Activated naive CD8-positive, alpha-beta T cell treated with anti-CD3 and anti-CD28 coated beads for 36 hours (primary cell): ENCODE results near the gene FTO. TPM values are rescaled to one million over a fixed set of nuclear protein-coding genes. Genes with fewer than 3 reads are reported as not detected.
"Not testable (repeated sequence)": the region's sequence is repeated elsewhere in the genome, so short reads cannot be mapped to it uniquely, and the experiment has no call there.

Experiments
- DNase-seq: peaks from one replicate; pipeline ENCODE4 v3.0.0; 2021
- H3K27ac Mint-ChIP-seq: one replicate; pipeline ENCODE4 v1.8.0; 2022; ENCODE audit warnings: mild to moderate bottlenecking, moderate library complexity, mixed read lengths
- H3K27me3 Mint-ChIP-seq: one replicate; pipeline ENCODE4 v1.8.0; 2022; ENCODE audit warnings: mild to moderate bottlenecking, mixed read lengths
- H3K36me3 Mint-ChIP-seq: one replicate; pipeline ENCODE4 v1.8.0; 2021; ENCODE audit warnings: mild to moderate bottlenecking, mixed read lengths
- H3K4me1 Mint-ChIP-seq: one replicate; pipeline ENCODE4 v1.8.0; 2021; ENCODE audit warnings: mixed read lengths
- H3K4me3 Mint-ChIP-seq: one replicate; pipeline ENCODE4 v1.8.0; 2022; ENCODE audit warnings: mild to moderate bottlenecking, moderate library complexity, mixed read lengths
- H3K9me3 Mint-ChIP-seq: one replicate; pipeline ENCODE4 v1.8.0; 2022; ENCODE audit warnings: mixed read lengths
- total RNA-seq, 2 experiments: library from RNA; stranded (reverse); gene quantifications; one replicate each; pipeline ENCODE4 v1.2.3, GENCODE V29; 2021

FTO gene
- total RNA-seq, 2 experiments from 2014 or later, result 51.1 to 52.7 TPM

- Mint-ChIP-seq H3K4me3 (no peak overlapping the region), H3K36me3 (peaks cover 12% of the 10 kb centered on the region), H3K27ac (no peak overlapping the region), H3K4me1 (peaks cover 2% of the 10 kb centered on the region), H3K27me3 (no peaks in the 10 kb centered on the region), H3K9me3 (no peaks in the 10 kb centered on the region)
- no peak for DNase-seq
These were observed 13.2 kb upstream of the FTO start for GRCh38 chr16:53690771-53691170.

DNA sequence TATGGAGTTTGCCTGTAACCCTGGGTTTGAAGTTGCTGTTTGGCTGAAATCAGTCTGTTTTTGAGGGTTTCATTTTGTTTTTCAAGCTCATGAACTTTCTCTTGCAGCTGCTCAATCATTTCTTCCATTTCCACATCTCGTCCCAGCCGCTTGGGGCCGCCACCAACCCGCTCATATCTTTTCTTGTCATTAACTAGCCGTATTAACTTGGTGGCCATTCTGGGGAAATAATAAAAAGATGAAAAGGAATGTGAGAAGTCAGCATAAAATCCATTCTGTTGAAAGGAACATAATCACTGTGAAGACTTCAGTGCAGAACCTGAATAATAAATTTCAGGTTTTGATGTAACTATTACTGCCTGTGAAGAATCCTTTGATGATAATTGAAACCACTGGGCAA lies 11.8 kb upstream of the FTO start:
- Mint-ChIP-seq H3K27me3 (no peaks in the 10 kb centered on the region), H3K4me1 (peaks cover 2% of the 10 kb centered on the region), H3K4me3 (no peak overlapping the region), H3K9me3 (no peaks in the 10 kb centered on the region), H3K27ac (no peak overlapping the region), H3K36me3 (peaks cover 8% of the 10 kb centered on the region)
- no peak for DNase-seq

- no peak for DNase-seq
- H3K4me1 Mint-ChIP-seq, result peaks cover 2% of the 10 kb centered on the region
- H3K9me3 Mint-ChIP-seq, result no peaks in the 10 kb centered on the region
- H3K27me3 Mint-ChIP-seq, result no peaks in the 10 kb centered on the region
- H3K36me3 Mint-ChIP-seq, result peaks cover 8% of the 10 kb centered on the region
- H3K27ac Mint-ChIP-seq, result no peak overlapping the region
- H3K4me3 Mint-ChIP-seq, result no peak overlapping the region
These were observed 10.6 kb upstream of the FTO start for GRCh38 chr16:53693320-53693719.

- no peak overlapping the region for H3K4me3 Mint-ChIP-seq
- H3K27me3 Mint-ChIP-seq, result no peaks in the 10 kb centered on the region
- H3K36me3 Mint-ChIP-seq, result peaks cover 11% of the 10 kb centered on the region
- no peak overlapping the region for H3K27ac Mint-ChIP-seq
- H3K4me1 Mint-ChIP-seq, result peaks cover 2% of the 10 kb centered on the region
- no peaks in the 10 kb centered on the region for H3K9me3 Mint-ChIP-seq
- DNase-seq, result no peak
These were observed 8.9 kb upstream of the FTO start for GRCh38 chr16:53695070-53695469.

GRCh38 chr16:53698271-53698670 lies 5.7 kb upstream of the FTO start:
- H3K27ac Mint-ChIP-seq, H3K36me3 Mint-ChIP-seq, DNase-seq, H3K4me1 Mint-ChIP-seq, H3K9me3 Mint-ChIP-seq, H3K4me3 Mint-ChIP-seq, H3K27me3 Mint-ChIP-seq: not testable (repeated sequence)

- H3K4me1 Mint-ChIP-seq, result peaks cover 27% of the 10 kb centered on the region
These were observed 473 bp downstream of the FTO start for GRCh38 chr16:53704445-53704813.

DNA sequence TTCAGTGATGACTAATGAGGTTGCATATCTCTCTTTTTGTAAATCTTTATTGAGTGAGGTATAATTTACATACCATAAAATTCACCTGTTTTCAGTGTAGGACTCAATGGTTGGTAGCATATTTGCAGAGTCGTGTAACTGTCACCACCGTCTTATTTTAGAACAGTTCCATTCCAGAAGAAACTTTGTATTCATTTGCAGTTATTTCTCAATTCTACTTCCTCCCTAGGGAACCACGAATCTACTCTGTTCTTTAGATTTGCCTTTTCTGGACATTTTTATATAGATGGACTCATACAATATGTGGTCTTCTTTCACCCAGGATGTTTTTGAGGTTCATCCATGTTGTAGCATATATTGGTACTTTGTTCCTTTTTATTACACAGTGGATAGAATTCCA lies 3.7 kb downstream of the FTO start:
- H3K4me3 Mint-ChIP-seq, result no peak overlapping the region
- DNase-seq, result no peak
- peaks cover 31% of the 10 kb centered on the region for H3K4me1 Mint-ChIP-seq

More at GRCh38 chr16:53704445-53704813, 473 bp downstream of the FTO start:
- Mint-ChIP-seq H3K27me3 (no peaks in the 10 kb centered on the region), H3K4me3 (peak overlapping the region; percentile 97), H3K9me3 (no peaks in the 10 kb centered on the region), H3K36me3 (peaks cover 24% of the 10 kb centered on the region), H3K27ac (peak overlapping the region; percentile 93)
- DNase-seq, result no peak

DNA sequence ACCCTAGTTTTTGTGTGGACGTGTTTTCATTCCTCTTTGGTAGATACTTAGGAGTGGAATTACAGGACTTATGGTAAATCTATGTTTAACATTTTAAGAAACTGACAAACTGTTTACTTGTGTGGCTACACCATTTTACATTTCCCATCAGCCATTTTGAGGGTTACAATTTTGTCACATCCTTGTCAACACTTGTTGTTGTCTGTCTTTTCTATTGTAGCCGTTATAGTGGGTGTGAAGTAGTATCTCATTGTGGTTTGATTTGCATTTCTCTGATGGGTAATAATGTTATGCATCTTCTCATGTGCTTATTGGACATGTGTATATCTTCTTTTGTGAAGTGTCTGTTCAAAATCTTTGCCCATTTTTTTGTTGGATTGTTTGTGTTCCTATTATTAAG lies 4.5 kb downstream of the FTO start:
- H3K27me3 Mint-ChIP-seq, result no peaks in the 10 kb centered on the region
- no peaks in the 10 kb centered on the region for H3K9me3 Mint-ChIP-seq
- H3K4me3 Mint-ChIP-seq, result no peak overlapping the region
- DNase-seq, result no peak
- peaks cover 32% of the 10 kb centered on the region for H3K36me3 Mint-ChIP-seq
- peaks cover 35% of the 10 kb centered on the region for H3K4me1 Mint-ChIP-seq
- H3K27ac Mint-ChIP-seq, result no peak overlapping the region

More for the DNA sequence above, 3.7 kb downstream of the FTO start:
- Mint-ChIP-seq H3K36me3 (peaks cover 30% of the 10 kb centered on the region), H3K27ac (no peak overlapping the region), H3K9me3 (no peaks in the 10 kb centered on the region), H3K27me3 (no peaks in the 10 kb centered on the region)

- no peak for DNase-seq
- no peaks in the 10 kb centered on the region for H3K27me3 Mint-ChIP-seq
- no peak overlapping the region for H3K4me3 Mint-ChIP-seq
- peaks cover 44% of the 10 kb centered on the region for H3K4me1 Mint-ChIP-seq
- H3K36me3 Mint-ChIP-seq, result peaks cover 30% of the 10 kb centered on the region
- H3K9me3 Mint-ChIP-seq, result no peaks in the 10 kb centered on the region
- H3K27ac Mint-ChIP-seq, result no peak overlapping the region
These were observed 7.4 kb downstream of the FTO start for GRCh38 chr16:53711390-53711789.

- no peaks in the 10 kb centered on the region for H3K9me3 Mint-ChIP-seq
- no peaks in the 10 kb centered on the region for H3K27me3 Mint-ChIP-seq
- DNase-seq, result no peak
- no peak overlapping the region for H3K27ac Mint-ChIP-seq
- H3K4me1 Mint-ChIP-seq, result peaks cover 40% of the 10 kb centered on the region
- peaks cover 24% of the 10 kb centered on the region for H3K36me3 Mint-ChIP-seq
- H3K4me3 Mint-ChIP-seq, result no peak overlapping the region
These were observed 8.1 kb downstream of the FTO start for GRCh38 chr16:53712065-53712464.

GRCh38 chr16:53713403-53714204 lies 9.6 kb downstream of the FTO start:
- Mint-ChIP-seq H3K36me3 (peaks cover 13% of the 10 kb centered on the region), H3K4me1 (peaks cover 34% of the 10 kb centered on the region), H3K27ac (no peak overlapping the region), H3K27me3 (no peaks in the 10 kb centered on the region), H3K9me3 (no peaks in the 10 kb centered on the region), H3K4me3 (no peak overlapping the region)
- DNase-seq, result no peak

DNA sequence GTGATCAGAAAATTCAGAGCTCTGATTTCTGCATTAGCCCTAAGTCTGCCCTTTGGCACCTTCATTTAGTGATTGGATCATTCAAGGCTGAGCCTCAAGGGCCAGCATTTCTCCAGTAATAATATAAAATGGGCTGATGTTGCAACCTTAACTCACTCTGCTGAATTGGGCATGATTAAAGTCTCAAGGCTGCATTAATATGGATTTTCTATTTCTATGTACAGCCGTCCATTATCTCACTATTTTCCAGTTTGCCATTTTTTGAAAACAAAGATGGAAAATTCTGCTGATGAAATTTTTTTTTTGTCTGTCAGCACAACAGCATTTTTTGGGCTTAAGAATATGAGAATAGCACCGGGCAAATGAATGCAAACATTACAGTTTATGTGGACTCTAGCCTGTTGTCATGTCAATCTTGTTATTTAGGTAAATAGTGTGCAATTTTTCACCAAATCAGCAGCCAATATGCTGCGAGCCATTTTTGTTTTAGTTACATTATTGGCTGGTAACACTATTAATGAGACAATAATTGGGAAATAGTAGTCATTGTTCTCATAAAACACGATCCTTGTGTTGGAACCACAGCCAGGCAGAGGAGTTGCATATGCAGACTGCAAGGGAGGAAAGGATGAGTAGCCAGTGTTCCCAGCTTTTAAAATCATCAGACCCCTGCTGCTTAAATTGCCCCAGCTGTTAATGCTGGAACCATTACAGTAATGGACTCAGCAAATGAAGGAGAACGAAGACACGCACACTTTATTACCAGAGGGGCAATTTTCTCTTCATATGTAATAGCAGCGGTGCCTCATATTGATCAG lies 10.5 kb downstream of the FTO start:
- H3K9me3 Mint-ChIP-seq, result no peaks in the 10 kb centered on the region

DNA sequence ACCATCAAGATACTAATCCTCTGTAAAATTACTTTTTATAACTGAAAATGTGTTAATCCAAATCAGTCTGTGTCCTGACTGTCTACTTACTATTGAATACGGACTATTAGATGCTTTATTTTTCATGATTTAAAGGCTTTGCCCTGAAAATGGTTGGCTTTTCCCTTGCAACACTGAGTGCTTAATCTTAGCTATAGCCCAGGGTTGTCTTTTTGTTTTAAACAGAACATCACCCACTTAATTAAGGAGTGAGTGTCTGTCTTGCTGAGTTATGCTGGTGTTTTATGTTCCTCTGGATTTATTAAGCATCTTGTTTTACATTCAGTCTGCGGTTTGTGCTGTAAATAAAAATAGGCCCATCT lies 11.0 kb downstream of the FTO start:
- Mint-ChIP-seq H3K27me3 (no peaks in the 10 kb centered on the region), H3K9me3 (no peaks in the 10 kb centered on the region), H3K36me3 (peaks cover 11% of the 10 kb centered on the region), H3K27ac (no peak overlapping the region), H3K4me1 (peaks cover 31% of the 10 kb centered on the region), H3K4me3 (no peak overlapping the region)
- no peak for DNase-seq

More for the DNA sequence above, 10.5 kb downstream of the FTO start:
- Mint-ChIP-seq H3K4me1 (peaks cover 31% of the 10 kb centered on the region), H3K36me3 (peaks cover 11% of the 10 kb centered on the region), H3K4me3 (no peak overlapping the region), H3K27ac (no peak overlapping the region), H3K27me3 (no peaks in the 10 kb centered on the region)
- no peak for DNase-seq

DNA sequence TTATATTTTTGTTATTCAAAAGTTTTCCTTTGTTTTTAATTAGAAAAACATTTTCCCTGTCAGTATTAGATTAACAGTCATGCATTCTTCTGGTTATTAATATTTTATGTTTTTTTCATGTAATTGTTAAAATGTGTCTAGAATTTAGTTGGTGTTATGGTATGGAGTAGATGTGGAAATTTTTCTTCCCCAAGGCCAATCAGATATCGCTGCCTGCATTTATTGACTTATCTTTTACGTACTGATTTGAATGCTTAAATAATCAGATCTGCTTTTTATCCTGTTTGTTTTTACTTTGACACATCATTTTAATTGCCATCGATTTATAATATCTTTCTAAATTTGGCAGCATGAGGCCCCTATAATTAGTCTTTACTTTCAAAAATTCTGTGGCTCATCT lies 13.6 kb downstream of the FTO start:
- Mint-ChIP-seq H3K4me1 (peaks cover 33% of the 10 kb centered on the region), H3K4me3 (no peak overlapping the region), H3K9me3 (no peaks in the 10 kb centered on the region), H3K27me3 (no peaks in the 10 kb centered on the region), H3K27ac (no peak overlapping the region), H3K36me3 (peaks cover 7% of the 10 kb centered on the region)
- DNase-seq, result no peak

DNA sequence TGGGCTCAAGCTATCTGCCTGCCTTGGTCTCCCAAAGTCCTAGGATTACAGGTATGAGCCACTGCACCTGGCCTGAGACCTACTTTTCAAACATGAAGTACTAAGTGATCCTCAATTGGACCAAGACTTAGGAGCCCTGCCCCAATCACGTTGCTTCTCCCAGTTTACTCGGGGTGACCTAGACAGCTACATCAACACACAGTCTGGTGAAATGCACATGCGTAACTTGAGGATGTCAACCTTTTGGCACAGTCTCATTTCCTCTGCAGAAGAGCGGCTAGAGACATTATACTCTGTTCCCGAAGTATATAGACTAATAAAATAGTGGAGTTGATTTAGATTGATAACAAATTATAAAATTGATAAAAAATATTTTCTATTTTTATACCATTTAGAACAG lies 17.1 kb downstream of the FTO start:
- Mint-ChIP-seq H3K9me3 (no peaks in the 10 kb centered on the region), H3K27me3 (no peaks in the 10 kb centered on the region), H3K4me1 (peaks cover 27% of the 10 kb centered on the region), H3K4me3 (no peak overlapping the region), H3K36me3 (peaks cover 3% of the 10 kb centered on the region), H3K27ac (no peak overlapping the region)
- DNase-seq, result no peak

DNA sequence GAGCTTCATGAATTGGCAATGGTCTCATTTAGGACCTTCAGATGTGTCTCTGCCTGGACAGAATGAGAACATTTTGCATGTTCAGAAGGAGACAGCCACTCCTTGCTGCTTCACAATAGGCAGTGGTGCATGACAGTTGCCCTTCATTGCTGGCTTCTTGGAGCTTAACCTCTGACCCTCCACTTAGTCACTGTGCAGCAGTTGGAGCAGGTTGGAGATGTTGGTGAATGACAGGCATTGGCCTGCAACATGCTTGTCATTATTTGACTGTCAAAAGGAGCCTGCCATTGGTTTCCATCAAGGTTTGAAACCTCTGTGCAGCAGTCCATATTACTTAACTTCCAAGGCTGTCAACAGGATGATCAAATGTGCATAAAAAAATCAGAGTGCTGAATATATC lies 22.7 kb downstream of the FTO start:
- Mint-ChIP-seq H3K27ac (no peak overlapping the region), H3K27me3 (no peaks in the 10 kb centered on the region), H3K36me3 (peaks cover 17% of the 10 kb centered on the region), H3K4me3 (no peak overlapping the region), H3K9me3 (peaks cover 9% of the 10 kb centered on the region), H3K4me1 (peaks cover 34% of the 10 kb centered on the region)
- no peak for DNase-seq
